ENCODE measurements around the gene SLC24A3. TPM values are rescaled to one million over a fixed set of nuclear protein-coding genes. Genes with fewer than 3 reads are reported as not detected.

Gene SLC24A3
- total and polyA plus RNA-seq, 9 donors: 4.8 to 40.5 (median 18.6) TPM

DNA sequence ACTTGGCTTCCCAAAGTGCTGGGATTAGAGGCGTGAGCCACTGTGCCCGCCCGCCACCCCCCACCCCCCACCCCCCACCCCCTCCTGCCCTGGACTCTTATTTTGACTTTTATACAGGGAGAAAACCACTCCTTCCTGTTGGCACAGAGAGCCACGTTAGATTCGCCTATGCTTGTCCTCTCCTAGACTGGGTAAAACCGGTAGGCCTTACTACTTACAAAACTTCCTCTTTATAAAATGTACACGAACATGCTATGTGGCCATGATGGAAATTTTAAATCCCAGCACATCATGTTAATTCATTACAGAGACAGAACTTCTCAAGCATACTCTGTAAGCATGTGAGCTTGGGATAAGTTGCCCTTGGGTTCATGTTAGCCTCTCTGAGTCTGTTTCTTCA is 124.2 kb downstream of the SLC24A3 start:
- peaks cover 7% of the 10 kb centered on the region for H3K4me1 ChIP-seq (ENCODE audit: insufficient read depth)
- TF ChIP-seq EP300 (IDR thresholded peaks at IDR 0.05) (no peak), POLR2A (IDR thresholded peaks at IDR 0.05) (no peak)
- TF ChIP-seq, protein P1, sequence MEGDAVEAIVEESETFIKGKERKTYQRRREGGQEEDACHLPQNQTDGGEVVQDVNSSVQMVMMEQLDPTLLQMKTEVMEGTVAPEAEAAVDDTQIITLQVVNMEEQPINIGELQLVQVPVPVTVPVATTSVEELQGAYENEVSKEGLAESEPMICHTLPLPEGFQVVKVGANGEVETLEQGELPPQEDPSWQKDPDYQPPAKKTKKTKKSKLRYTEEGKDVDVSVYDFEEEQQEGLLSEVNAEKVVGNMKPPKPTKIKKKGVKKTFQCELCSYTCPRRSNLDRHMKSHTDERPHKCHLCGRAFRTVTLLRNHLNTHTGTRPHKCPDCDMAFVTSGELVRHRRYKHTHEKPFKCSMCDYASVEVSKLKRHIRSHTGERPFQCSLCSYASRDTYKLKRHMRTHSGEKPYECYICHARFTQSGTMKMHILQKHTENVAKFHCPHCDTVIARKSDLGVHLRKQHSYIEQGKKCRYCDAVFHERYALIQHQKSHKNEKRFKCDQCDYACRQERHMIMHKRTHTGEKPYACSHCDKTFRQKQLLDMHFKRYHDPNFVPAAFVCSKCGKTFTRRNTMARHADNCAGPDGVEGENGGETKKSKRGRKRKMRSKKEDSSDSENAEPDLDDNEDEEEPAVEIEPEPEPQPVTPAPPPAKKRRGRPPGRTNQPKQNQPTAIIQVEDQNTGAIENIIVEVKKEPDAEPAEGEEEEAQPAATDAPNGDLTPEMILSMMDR (IDR thresholded peaks at IDR 0.05): no peak
- no peaks in the 10 kb centered on the region for H3K27me3 ChIP-seq
- no peaks in the 10 kb centered on the region for H3K36me3 ChIP-seq
- H3K27ac ChIP-seq: no peak overlapping the region
- no peaks in the 10 kb centered on the region for H3K9me3 ChIP-seq
- 83 to 84% (median 83%) methylated on average over 7 of the region's 7 CpGs for WGBS, 3 donors
- intact Hi-C loops (cut with DNase I): no loop called here
- no peak overlapping the region for H3K4me3 ChIP-seq
- DNase-seq: no peak

DNA sequence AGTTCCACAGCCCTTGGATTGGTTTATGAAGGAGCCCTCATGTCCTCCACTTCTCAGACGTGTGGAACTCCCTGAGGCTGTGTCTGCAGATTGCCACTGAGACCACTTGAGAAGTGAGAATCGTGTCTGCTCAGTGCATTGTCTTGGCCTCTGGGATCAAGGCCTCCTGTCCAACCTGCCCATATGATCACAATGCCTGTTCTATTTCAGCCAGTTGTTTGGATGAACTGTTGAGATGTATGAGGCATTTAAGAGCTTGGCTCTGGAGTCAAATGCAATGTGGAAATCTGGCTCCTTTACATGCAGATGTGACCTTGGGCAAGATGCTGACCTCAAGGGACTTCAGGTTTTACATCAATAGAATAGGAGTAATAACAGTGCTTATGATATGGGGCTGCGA is 125.9 kb downstream of the SLC24A3 start:
- TF ChIP-seq, protein P1 (IDR thresholded peaks at IDR 0.05): no peak
- TF ChIP-seq EP300 (IDR thresholded peaks at IDR 0.05): no peak
- intact Hi-C loops (cut with DNase I): no loop called here
- Histone ChIP-seq H3K27ac (no peak overlapping the region), H3K27me3 (no peaks in the 10 kb centered on the region), H3K9me3 (no peaks in the 10 kb centered on the region), H3K36me3 (no peaks in the 10 kb centered on the region), H3K4me1 (ENCODE audit: insufficient read depth) (peaks cover 8% of the 10 kb centered on the region), H3K4me3 (no peak overlapping the region)
- WGBS, 3 donors: 86 to 88% (median 87%) methylated on average over 3 of the region's 3 CpGs
- DNase-seq: no peak

DNA sequence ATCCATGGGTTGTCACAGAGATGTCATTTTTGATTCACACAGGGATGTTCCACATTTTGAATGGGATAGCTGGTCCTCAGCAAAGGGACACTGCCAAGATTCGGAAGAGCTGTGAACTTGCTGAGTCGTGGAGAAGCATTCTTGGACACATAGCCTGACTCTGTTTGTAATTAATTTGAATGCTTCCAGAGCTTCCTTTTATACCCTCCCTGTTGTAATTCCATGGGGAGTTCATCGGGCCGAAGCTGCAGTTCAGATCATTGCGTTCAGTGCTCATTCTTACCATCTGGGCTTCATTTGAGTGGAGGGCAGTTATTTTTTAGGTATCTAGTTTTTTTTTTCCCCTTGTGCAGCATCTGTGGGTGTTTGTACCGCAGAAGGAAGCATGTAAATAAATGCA is 126.5 kb downstream of the SLC24A3 start:
- TF ChIP-seq, protein P1 (IDR thresholded peaks at IDR 0.05): no peak
- no peak for TF ChIP-seq POLR2A (IDR thresholded peaks at IDR 0.05)
- TF ChIP-seq EP300 (IDR thresholded peaks at IDR 0.05): no peak
- Histone ChIP-seq H3K4me1 (ENCODE audit: insufficient read depth) (peaks cover 8% of the 10 kb centered on the region), H3K27ac (no peak overlapping the region), H3K9me3 (no peaks in the 10 kb centered on the region), H3K4me3 (no peak overlapping the region), H3K27me3 (no peaks in the 10 kb centered on the region), H3K36me3 (no peaks in the 10 kb centered on the region)
- whole genome bisulfite sequencing, 3 donors: 47 to 64% (median 58%) methylated on average over 6 of the region's 6 CpGs
- intact Hi-C loops (cut with DNase I): no loop called here
- no peak for DNase-seq

- H3K4me3 ChIP-seq: no peak overlapping the region
- TF ChIP-seq EP300 (IDR thresholded peaks at IDR 0.05) (no peak), POLR2A (IDR thresholded peaks at IDR 0.05) (no peak)
- TF ChIP-seq, protein P1 (IDR thresholded peaks at IDR 0.05): no peak
- H3K27me3 ChIP-seq: no peaks in the 10 kb centered on the region
- no peak for DNase-seq
- no peak overlapping the region for H3K27ac ChIP-seq
- H3K9me3 ChIP-seq: no peaks in the 10 kb centered on the region
- intact Hi-C loops (cut with DNase I): no loop called here
- no peaks in the 10 kb centered on the region for H3K36me3 ChIP-seq
- peaks cover 5% of the 10 kb centered on the region for H3K4me1 ChIP-seq (ENCODE audit: insufficient read depth)
- WGBS, 3 donors: 58 to 78% (median 62%) methylated on average over 3 of the region's 3 CpGs
Measured at GRCh38 chr20:19341348-19342053, 129.1 kb downstream of the SLC24A3 start.
